ENCODE data around the gene EPHB1.

- TF ChIP-seq EZH2 (IDR thresholded peaks at IDR 0.05; ENCODE audit: insufficient read depth, poor library complexity, severe bottlenecking) (no peak), EZH2phosphoT487 (IDR thresholded peaks at IDR 0.05; ENCODE audit: insufficient read depth, low read depth) (no peak)
These were observed 25.7 kb upstream of the EPHB1 start for GRCh38 chr3:134769287-134769868.
